Calu3 (cell line): ENCODE data around the gene RIC8B. TPM values are rescaled to one million over a fixed set of nuclear protein-coding genes. Genes with fewer than 3 reads are reported as not detected.

Experiments used
- BruUV-seq: library from RNA; stranded (reverse); fragments of 400-500 nt; replicated peaks from 2 replicates; lab custom pipeline; 2021; lab: Mats Ljungman, UMichigan
- CTCF ChIA-PET: fragments of 300-600 bp; sonication (Branson Sonifier 250); formaldehyde crosslinking; loops from one replicate; lab custom pipeline; 2022; ENCODE audit warnings: antibody characterized with exemption; lab: Charles Lee
- DNase-seq: peaks from one replicate; pipeline ENCODE4 v3.0.0; 2022
- H3K27ac Mint-ChIP-seq: one replicate; pipeline ENCODE4 v1.8.0; 2022; ENCODE audit warnings: mixed read lengths; ENCODE audit not compliant: unreplicated experiment
- H3K27me3 Mint-ChIP-seq: one replicate; pipeline ENCODE4 v1.8.0; 2022; ENCODE audit warnings: mixed read lengths; ENCODE audit not compliant: unreplicated experiment
- H3K36me3 Mint-ChIP-seq: one replicate; pipeline ENCODE4 v1.8.0; 2022; ENCODE audit warnings: mild to moderate bottlenecking, moderate library complexity, mixed read lengths; ENCODE audit not compliant: insufficient read depth, unreplicated experiment
- H3K4me1 Mint-ChIP-seq: one replicate; pipeline ENCODE4 v1.8.0; 2022; ENCODE audit warnings: mild to moderate bottlenecking, low read depth, mixed read lengths; ENCODE audit not compliant: unreplicated experiment
- H3K4me3 Mint-ChIP-seq: one replicate; pipeline ENCODE4 v1.8.0; 2022; ENCODE audit warnings: mild to moderate bottlenecking, low read depth, moderate library complexity, mixed read lengths; ENCODE audit not compliant: unreplicated experiment
- H3K9me3 Mint-ChIP-seq: one replicate; pipeline ENCODE4 v1.8.0; 2022; ENCODE audit warnings: low read depth, mixed read lengths; ENCODE audit not compliant: unreplicated experiment
- CTCF ChIP-seq: fragments of 200-600 bp; IDR thresholded peaks from one replicate; pipeline ENCODE4 v1.8.0; 2022; ENCODE audit warnings: antibody characterized with exemption; ENCODE audit not compliant: unreplicated experiment
- intact Hi-C: fragments of 100-400 bp; cut with micrococcal nuclease; formaldehyde crosslinking; loops from one replicate; pipeline ENCODE4 v1.10.0; 2022; ENCODE audit not compliant: unreplicated experiment
- total RNA-seq: library from RNA; stranded (reverse); gene quantifications from 2 replicates; pipeline ENCODE4 v1.2.3, GENCODE V29; 2022

RIC8B gene
- total RNA-seq, 1 experiment from 2014 or later: 28.5 TPM

- intact Hi-C loops: loop anchor here (5.0 kb wide), 1 partner anchor 513 kb away; no protein-coding TSS in a partner anchor
- no peaks in the 10 kb centered on the region for H3K36me3 Mint-ChIP-seq
- no peak overlapping the region for H3K27ac Mint-ChIP-seq
- no peak overlapping the region for H3K4me3 Mint-ChIP-seq
- H3K27me3 Mint-ChIP-seq: peaks cover 58% of the 10 kb centered on the region
- CTCF ChIA-PET: interaction anchor here (1.2 kb wide), 1 partner anchor 10 kb away, joined by 3 read pairs; no protein-coding TSS in a partner anchor
- no peak for TF ChIP-seq CTCF
- no peak for DNase-seq
- BruUV-seq: no TSS peak
- no peaks in the 10 kb centered on the region for H3K9me3 Mint-ChIP-seq
- H3K4me1 Mint-ChIP-seq: no peaks in the 10 kb centered on the region
Measured at GRCh38 chr12:106900554-106900953, 126.1 kb downstream of the RIC8B start.

- DNase-seq: no peak
- intact Hi-C loops: loop anchor here (5.0 kb wide), 1 partner anchor 514 kb away; no protein-coding TSS in a partner anchor
- BruUV-seq: no TSS peak
- CTCF ChIA-PET: interaction anchor here (0.7 kb wide), 1 partner anchor 74 kb away, joined by 4 read pairs; no protein-coding TSS in a partner anchor
- H3K27me3 Mint-ChIP-seq: peaks cover 58% of the 10 kb centered on the region
- no peaks in the 10 kb centered on the region for H3K36me3 Mint-ChIP-seq
- TF ChIP-seq CTCF: no peak
- H3K9me3 Mint-ChIP-seq: no peaks in the 10 kb centered on the region
- H3K27ac Mint-ChIP-seq: no peak overlapping the region
- H3K4me1 Mint-ChIP-seq: no peaks in the 10 kb centered on the region
- no peak overlapping the region for H3K4me3 Mint-ChIP-seq
Measured at GRCh38 chr12:106901276-106901675, 126.8 kb downstream of the RIC8B start.

GRCh38 chr12:106902053-106902452, 127.6 kb downstream of the RIC8B start:
- intact Hi-C loops: loop anchor here (5.0 kb wide), 1 partner anchor 515 kb away; no protein-coding TSS in a partner anchor
- no peak for DNase-seq
- H3K9me3 Mint-ChIP-seq: no peaks in the 10 kb centered on the region
- no peaks in the 10 kb centered on the region for H3K4me1 Mint-ChIP-seq
- peaks cover 57% of the 10 kb centered on the region for H3K27me3 Mint-ChIP-seq
- no peak overlapping the region for H3K4me3 Mint-ChIP-seq
- CTCF ChIA-PET: interaction anchor here (0.7 kb wide), 1 partner anchor 74 kb away, joined by 4 read pairs; no protein-coding TSS in a partner anchor
- H3K36me3 Mint-ChIP-seq: no peaks in the 10 kb centered on the region
- TF ChIP-seq CTCF: no peak
- BruUV-seq: no TSS peak
- H3K27ac Mint-ChIP-seq: no peak overlapping the region

- intact Hi-C loops: loop anchor here (5.0 kb wide), 1 partner anchor 516 kb away; no protein-coding TSS in a partner anchor
- Mint-ChIP-seq H3K36me3 (no peaks in the 10 kb centered on the region), H3K27ac (no peak overlapping the region), H3K27me3 (peaks cover 44% of the 10 kb centered on the region), H3K4me3 (peak overlapping the region; percentile 63), H3K9me3 (no peaks in the 10 kb centered on the region), H3K4me1 (no peaks in the 10 kb centered on the region)
- peak; percentile 94 for DNase-seq
- CTCF ChIA-PET: interaction anchor here (0.6 to 2.0 kb wide), 4 partner anchors 14 to 1562 kb away, joined by 3 to 5 read pairs (median 3); no protein-coding TSS in a partner anchor
- BruUV-seq: no TSS peak
- TF ChIP-seq CTCF: no peak
Measured at GRCh38 chr12:106903241-106903945, 128.9 kb downstream of the RIC8B start.
